ENCODE measurements around the gene PAX5. TPM values are rescaled to one million over a fixed set of nuclear protein-coding genes. Genes with fewer than 3 reads are reported as not detected.
A peak's percentile ranks its signal among the peaks of the same experiment; 100 is the strongest.

PAX5 gene
- total RNA-seq, 3 donors from 2014 or later, result 1.2 to 8.6 (median 1.7) TPM

GRCh38 chr9:36935768-36936497, 98.1 kb downstream of the PAX5 start:
- DNase-seq (no peak), ATAC-seq (no peak)
- Mint-ChIP-seq H3K9me3 (peaks cover 4% of the 10 kb centered on the region), H3K36me3 (ENCODE audit: insufficient read depth) (peaks cover 3% of the 10 kb centered on the region), H3K4me3 (no peak overlapping the region), H3K4me1 (ENCODE audit: low read depth) (no peaks in the 10 kb centered on the region), H3K27me3 (ENCODE audit: low read depth) (peaks cover 16% of the 10 kb centered on the region)

- DNase-seq, result no peak
- peaks cover 4% of the 10 kb centered on the region for H3K9me3 Mint-ChIP-seq
- peaks cover 3% of the 10 kb centered on the region for H3K36me3 Mint-ChIP-seq (ENCODE audit: insufficient read depth)
- H3K4me3 Mint-ChIP-seq, result no peak overlapping the region
- ATAC-seq, result no peak
- peaks cover 15% of the 10 kb centered on the region for H3K27me3 Mint-ChIP-seq (ENCODE audit: low read depth)
- H3K4me1 Mint-ChIP-seq (ENCODE audit: low read depth), result no peaks in the 10 kb centered on the region
Observed at GRCh38 chr9:36935332-36935731, 98.7 kb downstream of the PAX5 start.

- Mint-ChIP-seq H3K4me3 (no peak overlapping the region), H3K4me1 (ENCODE audit: low read depth) (peaks cover 3% of the 10 kb centered on the region)
- ATAC-seq, result no peak
Observed at GRCh38 chr9:36934478-36935065, 99.5 kb downstream of the PAX5 start.

GRCh38 chr9:36933676-36934215, 100.3 kb downstream of the PAX5 start:
- DNase-seq (no peak), ATAC-seq (no peak)
- peaks cover 16% of the 10 kb centered on the region for H3K27me3 Mint-ChIP-seq (ENCODE audit: low read depth)
- no peak overlapping the region for H3K4me3 Mint-ChIP-seq
- H3K4me1 Mint-ChIP-seq (ENCODE audit: low read depth), result peaks cover 11% of the 10 kb centered on the region
- peaks cover 4% of the 10 kb centered on the region for H3K9me3 Mint-ChIP-seq
- H3K36me3 Mint-ChIP-seq (ENCODE audit: insufficient read depth), result peaks cover 3% of the 10 kb centered on the region

More at GRCh38 chr9:36934478-36935065, 99.5 kb downstream of the PAX5 start:
- H3K9me3 Mint-ChIP-seq, result peaks cover 4% of the 10 kb centered on the region
- DNase-seq, result no peak
- H3K36me3 Mint-ChIP-seq (ENCODE audit: insufficient read depth), result peaks cover 3% of the 10 kb centered on the region
- peaks cover 13% of the 10 kb centered on the region for H3K27me3 Mint-ChIP-seq (ENCODE audit: low read depth)

GRCh38 chr9:36932198-36932597, 101.9 kb downstream of the PAX5 start:
- DNase-seq (no peak), ATAC-seq (no peak)
- Mint-ChIP-seq H3K4me3 (no peak overlapping the region), H3K36me3 (ENCODE audit: insufficient read depth) (peaks cover 3% of the 10 kb centered on the region), H3K27me3 (ENCODE audit: low read depth) (peaks cover 14% of the 10 kb centered on the region), H3K4me1 (ENCODE audit: low read depth) (peaks cover 17% of the 10 kb centered on the region), H3K9me3 (peaks cover 4% of the 10 kb centered on the region)

- Mint-ChIP-seq H3K36me3 (ENCODE audit: insufficient read depth) (peaks cover 3% of the 10 kb centered on the region), H3K9me3 (peaks cover 4% of the 10 kb centered on the region), H3K27me3 (ENCODE audit: low read depth) (peaks cover 14% of the 10 kb centered on the region), H3K4me1 (ENCODE audit: low read depth) (peaks cover 17% of the 10 kb centered on the region), H3K4me3 (no peak overlapping the region)
- no peak for DNase-seq
- ATAC-seq, result no peak
Observed at GRCh38 chr9:36930941-36931340, 103.1 kb downstream of the PAX5 start.

- Mint-ChIP-seq H3K4me1 (ENCODE audit: low read depth) (peaks cover 17% of the 10 kb centered on the region), H3K36me3 (ENCODE audit: insufficient read depth) (peaks cover 3% of the 10 kb centered on the region), H3K9me3 (peaks cover 4% of the 10 kb centered on the region), H3K4me3 (no peak overlapping the region), H3K27me3 (ENCODE audit: low read depth) (peaks cover 14% of the 10 kb centered on the region)
- no peak for DNase-seq
- no peak for ATAC-seq
Observed at GRCh38 chr9:36929350-36929675, 104.8 kb downstream of the PAX5 start.

- DNase-seq (no peak), ATAC-seq (peak; percentile 77 to 78)
- peak overlapping the region; percentile 50 for H3K4me3 Mint-ChIP-seq
- peaks cover 17% of the 10 kb centered on the region for H3K4me1 Mint-ChIP-seq (ENCODE audit: low read depth)
- peaks cover 14% of the 10 kb centered on the region for H3K27me3 Mint-ChIP-seq (ENCODE audit: low read depth)
- peaks cover 3% of the 10 kb centered on the region for H3K36me3 Mint-ChIP-seq (ENCODE audit: insufficient read depth)
- H3K9me3 Mint-ChIP-seq, result peaks cover 4% of the 10 kb centered on the region
Observed at GRCh38 chr9:36928670-36929349, 105.3 kb downstream of the PAX5 start.

- peaks cover 3% of the 10 kb centered on the region for H3K36me3 Mint-ChIP-seq (ENCODE audit: insufficient read depth)
- H3K4me3 Mint-ChIP-seq, result no peak overlapping the region
- H3K4me1 Mint-ChIP-seq (ENCODE audit: low read depth), result peaks cover 17% of the 10 kb centered on the region
- DNase-seq (no peak), ATAC-seq (peak in 1 of 2 donors; percentile 12)
- peaks cover 14% of the 10 kb centered on the region for H3K27me3 Mint-ChIP-seq (ENCODE audit: low read depth)
- H3K9me3 Mint-ChIP-seq, result peaks cover 4% of the 10 kb centered on the region
Observed at GRCh38 chr9:36928210-36928609, 105.9 kb downstream of the PAX5 start.

- Mint-ChIP-seq H3K4me1 (ENCODE audit: low read depth) (peaks cover 20% of the 10 kb centered on the region), H3K9me3 (no peaks in the 10 kb centered on the region), H3K36me3 (ENCODE audit: insufficient read depth) (no peaks in the 10 kb centered on the region), H3K4me3 (no peak overlapping the region), H3K27me3 (ENCODE audit: low read depth) (peaks cover 15% of the 10 kb centered on the region)
- DNase-seq (no peak), ATAC-seq (no peak)
Observed at GRCh38 chr9:36924757-36925432, 109.2 kb downstream of the PAX5 start.

- Mint-ChIP-seq H3K4me3 (no peak overlapping the region), H3K4me1 (ENCODE audit: low read depth) (peaks cover 12% of the 10 kb centered on the region), H3K27me3 (ENCODE audit: low read depth) (peaks cover 13% of the 10 kb centered on the region), H3K36me3 (ENCODE audit: insufficient read depth) (no peaks in the 10 kb centered on the region), H3K9me3 (no peaks in the 10 kb centered on the region)
- DNase-seq (no peak), ATAC-seq (peak; percentile 75 to 76)
Observed at GRCh38 chr9:36924071-36924470, 110.0 kb downstream of the PAX5 start.

GRCh38 chr9:36923025-36923625, 110.9 kb downstream of the PAX5 start:
- ATAC-seq (no peak), DNase-seq (no peak)
- H3K4me3 Mint-ChIP-seq, result no peak overlapping the region
- H3K4me1 Mint-ChIP-seq (ENCODE audit: low read depth), result peaks cover 3% of the 10 kb centered on the region
- no peaks in the 10 kb centered on the region for H3K9me3 Mint-ChIP-seq
- no peaks in the 10 kb centered on the region for H3K36me3 Mint-ChIP-seq (ENCODE audit: insufficient read depth)
- peaks cover 15% of the 10 kb centered on the region for H3K27me3 Mint-ChIP-seq (ENCODE audit: low read depth)

GRCh38 chr9:36922548-36922947, 111.5 kb downstream of the PAX5 start:
- H3K4me1 Mint-ChIP-seq (ENCODE audit: low read depth), result peaks cover 3% of the 10 kb centered on the region
- no peaks in the 10 kb centered on the region for H3K9me3 Mint-ChIP-seq
- peaks cover 15% of the 10 kb centered on the region for H3K27me3 Mint-ChIP-seq (ENCODE audit: low read depth)
- H3K36me3 Mint-ChIP-seq (ENCODE audit: insufficient read depth), result no peaks in the 10 kb centered on the region
- DNase-seq, result no peak
- H3K4me3 Mint-ChIP-seq, result no peak overlapping the region
- ATAC-seq, result no peak

GRCh38 chr9:36914212-36914577, 119.9 kb downstream of the PAX5 start:
- Mint-ChIP-seq H3K9me3 (no peaks in the 10 kb centered on the region), H3K4me3 (no peak overlapping the region), H3K36me3 (ENCODE audit: insufficient read depth) (no peaks in the 10 kb centered on the region), H3K27me3 (ENCODE audit: low read depth) (peaks cover 26% of the 10 kb centered on the region), H3K4me1 (ENCODE audit: low read depth) (peaks cover 2% of the 10 kb centered on the region)
- DNase-seq, result no peak
- ATAC-seq, result no peak

All from activated T-cell treated with anti-CD3 and anti-CD28 coated beads, Interleukin-2, amount 50 U/mL, for 4 hours (primary cell).